NOMO-1 (cell line): Measurements from ENCODE around the gene CHST3.

Experiments
- DNase-seq, 2 experiments: peaks; one replicate each; lab custom pipeline; 2025; ENCODE audit not compliant: unreplicated experiment in 2 of 2; lab: John Stamatoyannopoulos, UW

CHST3 gene

DNA sequence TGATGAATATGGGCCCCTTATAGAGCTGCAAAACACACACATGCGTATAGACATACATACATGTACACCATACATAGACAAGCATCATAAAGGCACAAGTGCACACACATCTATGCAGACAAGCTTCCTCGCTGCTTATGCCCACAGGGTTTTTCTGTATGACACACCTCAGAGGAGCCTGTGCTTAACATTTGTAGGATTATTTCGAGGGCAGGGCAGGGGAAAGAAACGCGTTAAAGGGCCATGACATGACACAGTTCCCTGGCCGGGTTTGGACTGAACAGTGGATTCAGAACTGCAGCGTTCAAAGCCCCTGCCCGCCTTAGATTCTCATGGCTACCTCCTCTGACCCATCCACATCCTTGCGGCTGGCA lies 44.8 kb downstream of the CHST3 start:
- no peak for DNase-seq

DNA sequence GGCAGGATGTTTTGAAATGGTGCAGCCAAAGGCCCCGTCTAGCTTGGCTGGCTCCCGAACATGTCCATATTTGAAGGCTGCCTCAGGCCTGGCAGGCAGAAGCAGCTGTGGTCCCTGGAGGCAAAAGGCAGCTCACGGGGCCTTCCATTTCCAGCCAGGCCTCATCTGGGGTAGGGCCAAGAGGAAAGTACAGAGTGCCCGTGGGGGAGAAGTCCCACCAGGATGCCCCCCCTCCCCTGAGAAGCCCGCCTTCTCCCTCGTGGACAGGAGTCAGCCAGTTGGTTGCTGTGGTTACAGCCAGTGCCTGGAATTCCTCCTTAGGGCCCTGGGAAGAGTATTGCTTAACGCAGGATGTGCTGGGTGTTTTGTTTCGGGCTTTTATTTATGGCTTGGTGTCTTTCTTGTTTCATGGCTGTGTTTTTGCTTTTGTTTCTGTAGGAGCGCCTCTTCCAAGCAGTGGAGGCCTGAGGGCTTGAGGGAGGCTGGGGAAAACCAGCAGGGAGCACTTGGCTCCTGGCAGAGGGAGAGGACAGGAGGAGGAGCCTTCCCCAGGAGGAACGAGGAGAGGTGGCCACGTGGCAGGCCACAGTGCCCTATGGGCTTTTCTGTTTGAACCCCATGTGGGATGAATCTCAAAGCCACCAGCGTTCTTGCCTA lies 45.4 kb downstream of the CHST3 start:
- DNase-seq: no peak

DNA sequence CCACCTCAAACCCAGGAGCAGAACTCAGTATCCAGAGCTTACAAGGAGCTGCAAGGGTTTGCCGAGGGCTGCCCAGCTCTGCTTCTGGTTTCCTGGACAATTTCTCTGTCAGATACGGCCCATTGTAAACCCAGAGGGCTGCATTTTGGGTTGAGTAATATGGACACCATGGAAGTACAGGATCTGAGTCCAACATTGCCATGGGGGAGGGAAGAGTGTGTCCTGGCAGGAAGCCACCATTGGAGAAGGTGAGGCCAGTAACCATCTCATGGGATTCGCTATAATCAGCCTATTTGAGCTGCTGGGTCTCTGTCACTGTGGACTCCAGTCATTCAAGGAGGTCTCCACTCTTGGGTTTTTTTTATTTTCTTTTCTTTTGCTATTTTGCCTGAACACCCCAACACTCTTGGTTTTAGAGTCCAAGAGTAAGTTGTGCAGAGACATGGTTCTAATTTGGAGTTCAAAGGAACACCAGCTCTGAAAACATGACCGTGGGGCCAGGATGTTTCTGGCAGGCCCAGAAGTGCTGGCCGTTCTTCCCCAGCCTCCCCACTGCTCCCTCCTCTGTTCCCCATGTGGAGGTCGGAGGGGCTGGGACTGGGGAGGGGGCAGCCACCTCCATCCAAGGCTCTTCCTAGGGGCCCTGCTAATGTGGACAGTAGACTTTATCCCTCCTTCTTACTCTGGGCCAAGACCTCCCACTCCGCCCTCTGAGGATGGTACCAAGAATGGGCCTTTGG lies 46.2 kb downstream of the CHST3 start:
- no peak for DNase-seq

DNA sequence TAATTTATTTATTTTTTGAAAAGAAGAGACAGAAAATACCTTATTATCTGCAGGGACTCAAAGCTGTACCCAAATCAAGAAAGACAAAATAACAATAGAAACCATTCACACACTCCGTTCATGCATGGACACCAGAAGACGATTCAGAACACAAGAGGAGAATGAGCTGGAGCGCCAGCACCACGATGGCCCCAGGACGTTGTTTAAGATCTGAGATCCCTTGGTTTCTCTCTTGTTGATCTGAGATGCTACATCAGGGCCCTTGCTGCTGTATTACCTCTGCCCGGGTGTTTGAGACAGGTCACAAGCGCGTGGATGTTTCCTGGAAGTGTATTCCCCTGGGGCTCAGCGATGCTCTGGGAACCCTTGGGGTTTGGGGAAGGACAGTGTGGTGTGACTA lies 46.8 kb downstream of the CHST3 start:
- DNase-seq: no peak

DNA sequence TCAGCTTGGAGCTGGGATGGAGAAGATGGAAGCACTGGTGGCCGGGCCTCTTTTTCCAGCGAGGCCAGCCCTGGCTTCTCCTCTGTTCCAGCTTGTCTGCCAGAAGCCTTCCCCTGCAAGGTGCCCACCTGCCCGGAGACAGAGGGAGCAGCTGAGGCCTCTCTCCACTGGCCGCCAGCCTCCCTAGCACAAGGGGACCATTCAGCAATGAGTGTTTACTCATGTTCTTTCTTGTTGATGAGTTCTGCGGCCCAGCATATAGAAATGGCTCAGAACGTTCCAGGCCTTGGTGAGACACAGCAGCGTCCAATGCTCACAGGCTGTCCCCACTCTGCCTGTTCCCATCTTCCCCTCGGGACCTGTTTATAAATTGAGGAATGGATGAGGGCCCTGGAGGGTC lies 47.3 kb downstream of the CHST3 start:
- DNase-seq: no peak

DNA sequence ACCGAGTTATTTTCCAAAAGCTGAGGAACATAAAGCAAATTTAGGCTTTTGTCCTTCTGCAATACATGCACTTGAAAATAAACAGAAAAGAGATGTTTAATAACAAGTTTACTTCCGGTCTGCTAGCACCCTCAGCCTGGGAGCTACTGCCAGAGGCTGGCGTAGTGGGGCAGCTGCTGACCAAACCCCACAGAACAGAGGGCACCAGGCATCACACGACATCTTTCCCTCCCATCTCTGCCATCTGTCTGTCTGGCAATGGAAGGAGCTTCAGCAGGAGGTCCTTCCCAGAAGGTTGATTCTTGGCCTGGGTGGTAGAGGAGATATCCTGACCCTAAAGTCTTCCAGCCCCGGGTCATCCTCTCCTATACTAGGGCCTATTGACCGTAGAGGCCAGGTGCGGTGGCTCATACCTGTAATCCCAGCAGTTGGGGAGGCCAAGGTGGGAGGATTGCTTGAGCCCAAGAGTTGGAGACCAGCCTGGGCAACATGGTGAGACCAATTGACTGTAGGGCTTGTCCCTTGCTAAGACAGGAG lies 47.8 kb downstream of the CHST3 start:
- DNase-seq: no peak

DNA sequence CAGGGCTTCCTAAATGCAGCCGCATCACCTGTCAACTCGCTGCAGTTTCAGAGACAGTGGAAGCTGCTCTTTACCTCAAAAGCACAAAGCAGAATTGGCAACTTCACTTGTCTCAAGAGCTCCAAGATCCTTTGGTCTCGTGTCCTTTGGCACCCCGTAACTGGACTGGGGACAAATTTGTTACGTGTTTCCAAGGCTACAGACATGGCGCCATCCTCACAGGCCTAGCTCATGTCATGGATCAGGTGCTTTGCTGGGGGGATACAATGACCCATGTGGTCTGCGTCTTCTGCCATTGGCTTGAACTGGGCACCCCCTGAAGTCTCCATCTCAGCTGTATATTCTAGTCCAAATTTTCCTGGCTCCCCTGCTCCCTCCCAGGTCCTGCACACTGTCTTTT lies 48.6 kb downstream of the CHST3 start:
- no peak for DNase-seq

DNA sequence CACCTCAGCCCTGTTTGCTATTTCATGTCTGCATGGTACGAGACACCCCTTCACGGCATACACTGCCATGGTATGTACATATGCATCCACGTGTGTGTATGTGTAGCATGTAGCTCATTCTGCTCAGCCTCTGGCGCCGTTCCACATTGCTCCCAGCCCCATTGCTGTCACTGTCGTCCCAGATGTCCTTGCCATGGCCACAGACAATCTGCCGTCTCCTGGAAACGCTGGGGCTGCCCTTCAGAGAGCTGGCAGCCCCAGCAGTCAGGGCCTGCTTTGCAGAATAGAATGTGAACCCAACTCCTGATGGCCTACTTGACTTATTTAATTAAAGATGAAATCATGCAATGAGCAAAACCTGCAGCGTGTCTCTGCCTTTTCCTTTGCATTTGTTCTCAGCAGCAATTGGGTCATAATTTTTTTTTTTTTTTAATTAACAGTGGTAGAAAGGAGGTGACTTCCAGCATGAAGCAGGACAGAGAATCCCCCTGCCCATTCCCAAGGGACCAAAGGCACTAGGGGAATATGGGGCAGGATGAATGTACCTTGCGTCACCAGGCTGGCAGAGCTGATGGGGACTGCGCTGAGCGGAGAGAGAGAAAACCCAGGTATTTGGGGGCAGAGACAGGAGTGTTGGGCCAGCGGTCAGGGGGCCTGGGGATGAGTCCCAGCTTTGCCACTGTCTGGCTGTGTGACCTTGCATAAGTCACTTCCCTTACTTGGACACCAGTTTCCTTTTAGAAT lies 49.2 kb downstream of the CHST3 start:
- no peak for DNase-seq

DNA sequence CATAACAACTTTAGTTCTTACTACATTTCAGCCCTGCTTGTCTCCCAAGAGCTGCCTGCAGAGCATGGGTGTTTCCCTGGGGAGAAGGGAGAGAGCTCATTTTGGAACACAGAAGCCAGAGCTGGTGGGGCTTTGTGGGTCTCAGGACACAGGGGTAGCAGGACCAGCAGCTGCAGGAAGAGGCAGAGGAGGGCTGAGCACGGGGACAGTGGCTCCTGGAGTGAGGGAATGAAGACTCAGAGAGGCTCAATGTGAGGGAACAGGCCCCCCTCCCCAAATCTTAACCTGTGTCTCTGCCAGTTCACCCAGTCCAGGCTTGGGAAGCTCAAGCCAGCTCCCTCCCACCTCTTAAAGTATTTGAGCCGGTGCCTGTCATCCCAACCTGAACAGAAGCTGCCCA lies 50.0 kb downstream of the CHST3 start:
- DNase-seq: no peak

DNA sequence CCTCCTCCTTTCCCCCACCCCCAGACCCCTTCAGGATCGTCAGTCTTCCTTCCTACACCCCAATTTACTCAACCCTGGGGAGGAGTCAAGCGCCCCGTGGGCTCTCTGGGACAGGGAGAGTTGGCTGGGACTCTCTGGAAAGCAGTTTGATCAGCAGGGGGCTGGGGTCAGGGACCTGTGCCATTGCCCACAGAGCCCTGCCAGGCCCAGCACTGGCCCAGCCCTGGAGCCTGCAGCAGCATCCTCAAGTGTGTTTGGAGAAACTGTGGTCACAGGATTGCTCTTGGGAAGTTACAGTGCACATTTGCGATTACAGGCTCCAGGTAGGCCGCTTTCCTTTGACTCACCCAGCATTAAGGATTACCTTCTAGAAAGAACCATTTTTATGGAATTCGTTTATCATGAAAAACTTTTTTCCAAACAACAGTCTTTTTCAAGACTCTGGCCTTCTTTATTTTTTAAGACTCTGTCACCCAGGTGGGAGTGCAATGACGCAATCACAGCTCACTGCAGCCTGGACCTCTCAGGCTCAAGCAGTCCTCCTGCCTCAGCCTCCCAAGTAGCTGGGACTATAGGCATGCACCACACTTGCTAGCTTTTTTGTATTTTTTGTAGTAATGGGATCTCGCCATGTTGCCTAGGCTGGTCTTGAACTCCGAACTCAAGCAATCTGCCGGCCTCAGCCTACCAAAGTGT lies 50.7 kb downstream of the CHST3 start:
- DNase-seq: no peak

DNA sequence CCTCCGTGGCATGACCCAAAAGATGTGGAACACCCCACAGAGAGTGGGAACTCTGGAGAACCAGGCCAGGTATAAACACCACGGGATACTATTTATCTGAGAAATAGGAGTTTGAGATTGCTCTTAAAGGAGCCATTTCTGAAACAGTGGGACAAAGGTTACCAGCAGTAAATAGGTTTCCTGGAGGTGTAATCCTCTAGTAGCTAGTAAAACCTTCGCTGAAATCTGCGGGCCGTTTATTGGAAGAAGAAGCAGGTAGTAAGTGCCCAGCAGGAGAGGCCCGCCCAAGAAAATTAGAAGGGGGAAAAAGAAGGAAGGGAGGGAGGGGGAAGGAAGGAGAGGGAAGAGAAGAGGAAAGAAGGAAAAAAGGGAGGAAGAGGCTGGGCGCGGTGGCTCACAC lies 51.6 kb downstream of the CHST3 start:
- no peak for DNase-seq

DNA sequence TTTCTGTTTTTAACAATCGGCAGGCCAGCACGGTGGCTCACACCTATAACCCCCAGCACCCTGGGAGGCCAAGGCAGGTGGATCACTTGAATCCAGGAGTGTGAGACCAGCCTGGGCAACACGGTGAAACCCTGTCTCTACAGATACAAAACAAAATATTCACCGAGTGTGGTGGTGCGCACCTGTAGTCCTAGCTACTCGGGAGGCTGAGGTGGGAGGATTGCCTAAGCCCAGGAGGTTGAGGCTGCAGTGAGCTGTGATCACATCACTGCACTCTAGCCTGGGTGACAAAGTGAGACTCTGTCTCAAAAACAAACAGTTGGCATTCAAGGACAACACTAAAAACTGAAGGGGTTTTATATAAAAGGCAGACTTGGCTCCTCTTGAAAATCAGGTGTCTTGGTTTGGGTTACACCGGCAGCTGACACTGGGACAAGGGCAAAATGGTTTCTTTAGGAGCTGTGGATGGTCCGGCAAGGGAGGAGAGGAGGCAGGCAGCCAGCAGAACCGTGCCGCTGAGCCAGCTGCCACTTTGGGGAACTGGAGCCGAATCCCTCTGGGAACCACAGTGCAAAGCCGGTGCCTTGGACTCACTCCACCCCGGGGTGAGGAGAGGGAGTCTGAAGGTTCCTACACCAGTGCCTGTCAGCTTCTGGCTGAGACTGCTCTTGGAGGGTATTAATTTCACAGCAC lies 52.6 kb downstream of the CHST3 start:
- DNase-seq: no peak

DNA sequence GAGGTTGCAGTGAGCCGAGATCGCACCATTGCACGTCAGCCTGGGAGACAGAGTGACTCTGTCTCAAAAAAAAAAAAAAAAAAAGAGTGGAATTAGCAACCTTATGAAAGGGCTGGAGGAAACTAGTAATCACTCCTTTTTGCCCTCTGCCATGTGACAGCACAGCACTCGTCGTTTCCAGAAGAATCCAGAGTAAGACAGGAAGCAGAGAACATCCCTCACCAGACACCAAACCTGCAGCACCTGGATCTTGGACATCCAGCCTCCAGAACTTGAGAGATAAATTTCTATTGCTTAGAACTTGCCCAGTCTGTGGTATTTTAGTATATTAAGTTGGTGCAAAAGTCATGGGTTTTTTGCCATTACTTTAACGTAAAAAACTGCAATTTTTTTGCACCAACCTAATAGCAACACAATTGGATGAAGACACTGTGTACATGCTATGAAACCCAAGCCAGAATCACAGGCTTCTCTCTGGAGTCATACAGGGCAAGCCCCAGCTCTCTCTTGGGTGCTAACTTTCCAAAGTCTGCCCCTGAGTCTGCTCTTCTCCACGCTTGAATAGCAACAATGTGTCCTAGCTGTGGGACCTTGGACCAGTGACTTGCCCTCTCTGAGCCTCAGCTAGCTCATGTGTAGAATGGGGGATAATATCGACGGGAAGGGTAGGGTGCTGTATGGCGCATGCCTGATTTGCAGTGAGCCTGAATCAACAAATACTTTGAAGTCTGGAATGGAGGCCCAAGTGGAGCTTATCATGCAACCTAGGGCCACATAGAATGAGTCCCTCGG lies 55.1 kb downstream of the CHST3 start:
- DNase-seq: no peak

DNA sequence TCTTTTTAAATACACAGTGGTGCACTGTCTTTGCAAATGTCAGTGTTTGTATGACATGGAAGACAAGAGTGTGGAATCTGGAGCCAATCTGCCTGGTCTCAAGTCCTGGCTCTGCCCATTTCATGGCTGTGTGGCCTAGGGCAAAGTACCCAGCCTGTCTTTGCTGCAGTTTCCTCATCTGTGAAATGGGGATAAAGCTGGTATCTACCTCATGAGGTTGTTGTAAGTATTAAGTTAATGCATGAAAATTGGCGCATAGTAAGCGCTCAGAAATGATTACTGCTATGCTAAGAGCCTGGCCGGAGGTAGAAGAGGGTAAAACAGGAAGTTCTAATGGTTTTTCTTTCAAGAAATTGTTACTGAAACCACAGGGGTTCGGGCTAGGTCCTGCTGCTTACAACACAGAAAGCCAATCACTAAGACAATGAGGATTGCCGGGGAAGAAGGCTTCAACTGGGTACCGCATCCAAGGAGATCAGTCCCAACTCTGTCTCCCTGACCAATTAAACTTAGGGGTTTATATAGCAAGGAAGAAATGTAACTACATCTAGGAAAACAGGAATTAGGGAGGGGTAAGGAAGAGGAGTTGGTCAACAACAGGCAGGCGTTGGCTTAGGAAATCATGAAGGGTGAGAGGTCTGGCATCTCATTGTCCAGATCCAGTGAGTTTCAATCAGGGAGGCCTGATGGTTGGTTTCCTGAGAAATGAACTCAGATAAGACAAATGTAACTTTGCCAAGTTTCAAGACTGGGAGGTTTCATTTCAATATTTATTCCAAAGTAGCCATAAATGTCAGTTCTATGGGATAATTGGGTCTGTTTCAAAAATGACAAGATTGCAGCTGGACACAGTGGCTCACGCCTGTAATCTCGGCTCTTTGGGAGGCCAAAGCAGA lies 57.0 kb downstream of the CHST3 start:
- peak; percentile 38 to 76 for DNase-seq

DNA sequence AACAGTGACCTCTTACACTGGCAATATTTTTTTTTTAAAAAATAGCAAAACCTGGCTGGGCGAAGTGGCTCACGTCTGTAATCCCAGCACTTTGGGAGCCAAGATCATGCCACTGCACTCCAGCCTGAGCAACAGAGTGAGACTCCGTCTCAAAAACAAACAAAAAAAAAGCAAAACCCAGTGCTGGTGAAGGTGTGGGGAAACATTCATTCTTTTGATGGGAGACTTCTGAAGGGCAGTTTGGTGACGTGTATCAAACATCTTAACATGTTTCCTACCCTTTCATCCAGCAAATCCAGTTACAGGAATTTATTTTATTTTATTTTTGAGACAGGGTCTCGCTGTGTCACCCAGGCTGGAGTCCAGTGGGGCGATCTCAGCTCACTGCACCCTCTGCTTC lies 58.0 kb downstream of the CHST3 start:
- no peak for DNase-seq

DNA sequence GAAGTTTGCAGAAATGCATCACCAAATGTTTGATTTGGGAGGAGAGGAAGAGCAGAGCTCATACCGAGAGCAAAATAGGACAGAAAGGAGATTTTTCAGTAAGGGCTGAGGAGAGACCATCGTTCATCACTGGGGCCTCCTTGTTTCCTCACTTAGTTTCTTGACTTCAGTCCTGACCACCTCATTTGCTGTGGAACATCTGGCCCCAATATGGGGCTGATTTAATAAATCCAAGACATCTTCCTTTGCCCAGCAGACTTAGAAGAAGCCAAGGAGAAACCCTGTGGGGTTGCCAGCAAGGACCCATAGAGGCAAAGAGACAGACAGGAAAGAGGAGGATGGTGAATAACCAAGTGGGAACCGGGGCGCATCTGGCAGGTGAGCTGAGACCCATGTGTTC lies 60.4 kb downstream of the CHST3 start:
- no peak for DNase-seq

DNA sequence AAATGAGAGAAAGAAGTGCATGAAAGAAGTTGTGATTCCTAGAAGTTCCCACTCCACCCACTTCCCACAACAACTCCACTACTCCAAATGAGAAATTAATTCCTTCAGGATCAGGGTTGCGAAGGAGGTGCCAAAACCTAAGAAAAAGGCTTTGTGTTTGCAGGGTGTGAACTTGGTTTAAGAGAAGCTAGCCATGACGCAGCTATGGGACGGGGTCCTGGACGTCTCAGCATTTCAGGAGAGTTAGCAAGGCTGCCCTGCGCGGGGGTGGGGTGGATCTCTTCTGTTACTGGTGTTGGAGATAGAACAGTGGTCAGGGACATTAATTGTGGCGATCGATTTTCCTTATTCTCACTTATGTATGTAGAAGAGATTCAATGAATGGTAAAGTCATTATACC lies 61.2 kb downstream of the CHST3 start:
- no peak for DNase-seq

DNA sequence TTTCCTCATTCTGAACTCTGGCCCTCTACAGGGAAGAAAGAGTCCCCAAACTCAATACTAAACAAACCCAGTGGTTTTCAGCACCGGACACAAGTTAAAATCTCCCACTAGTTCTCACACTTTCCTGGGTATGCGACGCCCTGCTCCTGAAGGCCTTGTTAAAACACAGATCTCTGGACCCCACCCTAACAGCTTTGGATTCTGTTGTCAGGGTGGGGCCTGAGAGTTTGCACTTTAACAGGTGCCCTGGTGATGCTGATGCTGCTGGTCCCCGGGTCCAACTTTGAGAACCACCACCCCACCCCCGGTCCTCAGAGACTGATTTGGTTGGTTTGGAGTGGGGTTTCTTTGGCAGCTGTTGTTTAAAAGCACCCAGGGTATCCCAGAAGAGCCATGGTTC lies 61.6 kb downstream of the CHST3 start:
- DNase-seq: no peak
